ENCODE results near the gene WDR5.
A peak's percentile ranks its signal among the peaks of the same experiment; 100 is the strongest.

The WDR5 gene

DNA sequence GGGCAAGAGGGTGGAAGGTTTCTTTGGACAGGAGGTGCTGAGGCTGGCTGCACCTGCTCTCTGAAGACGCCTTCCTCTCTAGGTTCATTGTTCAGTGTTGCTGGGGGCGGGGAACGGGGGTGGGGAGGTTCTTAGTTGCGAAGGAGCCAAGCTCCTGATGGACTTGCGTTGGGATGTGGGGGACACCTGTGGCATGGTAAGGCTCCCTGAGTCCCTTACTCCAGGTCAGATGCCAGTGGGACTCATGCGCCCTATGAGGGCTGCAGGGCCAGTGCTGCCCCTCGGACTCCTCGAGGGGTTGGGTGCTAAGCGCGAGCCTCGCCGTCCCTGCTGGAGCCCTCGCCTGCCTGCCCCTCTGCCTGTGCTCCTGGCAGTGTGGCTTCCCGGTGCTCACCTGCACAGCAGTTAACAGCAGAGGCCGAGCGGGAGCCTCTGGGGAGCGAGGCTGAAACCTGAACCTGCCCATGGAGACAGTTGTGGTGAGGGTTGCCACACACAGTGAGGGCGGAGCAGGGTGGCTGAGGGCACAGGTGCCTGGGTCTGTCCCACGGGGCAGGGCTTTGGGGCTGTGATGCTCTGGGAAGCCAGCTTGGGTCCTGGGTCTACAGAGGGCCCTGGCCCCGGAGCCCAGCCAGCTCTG lies 23.0 kb downstream of the WDR5 start:
- no peak for DNase-seq (ENCODE audit: low spot score)

DNA sequence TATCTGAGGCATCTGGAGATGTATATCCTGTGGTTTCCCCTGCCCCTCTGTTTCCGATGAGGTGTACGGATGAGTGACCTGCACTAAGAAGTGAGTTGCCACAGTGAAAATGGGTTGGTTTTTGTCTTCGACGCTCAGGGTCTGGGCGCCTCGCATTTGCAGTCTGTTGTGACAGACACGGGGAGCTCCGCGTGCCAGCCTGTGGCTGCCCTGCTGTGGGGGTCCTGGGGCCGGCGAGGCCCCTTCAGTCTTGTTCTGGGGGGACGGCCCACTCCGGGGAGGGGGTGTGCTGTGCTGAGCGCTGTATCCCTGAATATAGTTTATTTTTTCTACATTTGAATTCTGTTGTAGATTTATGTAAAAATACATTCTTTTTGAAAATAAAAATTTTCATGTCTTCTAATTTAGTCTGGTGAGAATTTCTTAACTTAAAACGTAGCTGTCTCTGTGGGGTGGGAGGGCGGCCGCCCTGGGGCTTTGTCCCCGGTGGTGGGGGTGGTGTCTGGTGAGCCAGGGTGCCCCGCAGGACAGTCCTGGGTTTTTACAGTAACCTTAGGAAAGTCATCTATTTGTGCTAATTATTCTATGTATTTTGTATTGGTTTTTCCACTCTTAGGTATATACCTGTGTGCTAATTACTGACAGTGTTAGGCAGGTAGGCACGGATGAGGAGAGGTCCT lies 23.8 kb downstream of the WDR5 start:
- no peak for DNase-seq (ENCODE audit: low spot score)

DNA sequence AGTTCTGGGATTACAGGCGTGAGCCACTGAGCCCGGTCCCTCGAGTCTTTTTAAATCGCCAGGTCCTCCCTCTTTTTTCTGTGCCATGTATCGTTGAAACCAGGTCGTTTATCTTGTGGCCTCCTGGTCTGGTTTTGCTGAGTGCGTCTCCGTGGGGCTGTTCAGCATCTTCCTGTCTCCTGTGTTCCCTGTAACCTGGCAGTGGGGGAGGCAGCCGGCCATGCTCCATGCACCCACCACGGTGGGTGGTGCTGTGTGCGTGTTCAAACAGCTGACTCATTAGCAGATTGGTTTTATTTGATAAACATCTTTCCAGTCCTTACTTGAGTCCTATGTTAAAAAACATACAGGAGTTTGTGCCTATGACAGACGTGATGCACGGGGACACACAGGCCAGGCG lies 25.8 kb downstream of the WDR5 start:
- no peak for DNase-seq (ENCODE audit: low spot score)

DNA sequence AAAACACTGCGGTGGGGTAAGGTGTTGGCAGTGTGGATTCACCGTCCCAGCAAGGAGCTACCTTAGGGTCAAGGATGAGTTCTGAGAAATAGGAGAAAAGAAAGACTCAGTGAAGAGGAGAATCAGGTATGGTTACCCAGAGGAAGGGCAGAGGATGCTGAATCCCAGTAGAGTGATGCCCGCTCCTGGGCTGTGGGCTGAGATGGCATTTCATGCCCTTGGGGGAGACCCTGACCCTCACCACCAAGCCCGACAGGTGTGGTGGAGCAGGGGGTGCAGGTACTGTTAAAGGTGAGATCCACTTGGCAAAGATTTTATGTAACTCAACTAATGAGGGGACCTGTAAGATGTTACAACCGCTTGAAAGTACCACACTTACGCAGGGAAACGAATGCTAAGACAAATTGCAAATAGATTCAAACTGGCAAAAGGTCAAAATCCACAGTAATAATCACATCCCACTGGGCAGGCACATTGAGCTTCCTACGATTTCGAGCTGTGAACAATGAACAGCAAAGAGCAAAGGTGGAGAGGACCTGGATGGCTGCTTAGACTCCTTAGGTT lies 26.4 kb downstream of the WDR5 start:
- DNase-seq (ENCODE audit: low spot score), result no peak

DNA sequence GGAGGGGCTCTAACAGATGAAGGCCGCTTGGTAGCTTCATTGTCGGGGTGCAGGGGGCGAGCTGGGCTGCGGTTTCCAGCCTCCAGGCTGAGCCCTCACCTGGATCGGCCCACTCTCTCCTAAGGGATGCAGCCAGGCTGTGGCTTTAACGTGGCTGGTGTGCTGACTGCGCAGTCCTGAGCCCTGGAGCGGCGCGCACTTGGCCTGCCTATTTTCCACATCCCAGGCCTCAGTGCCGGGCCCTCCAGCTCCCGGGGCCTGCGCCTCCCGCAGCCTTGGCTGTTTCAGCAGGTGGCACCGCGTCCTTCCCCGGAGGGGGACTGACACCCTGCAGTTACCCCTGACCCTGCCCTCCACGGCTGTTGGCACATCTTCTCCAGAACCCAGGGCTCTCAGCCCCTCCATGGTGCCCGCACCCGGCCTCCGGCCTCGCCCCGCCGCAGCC lies 27.1 kb downstream of the WDR5 start:
- no peak for DNase-seq (ENCODE audit: low spot score)

DNA sequence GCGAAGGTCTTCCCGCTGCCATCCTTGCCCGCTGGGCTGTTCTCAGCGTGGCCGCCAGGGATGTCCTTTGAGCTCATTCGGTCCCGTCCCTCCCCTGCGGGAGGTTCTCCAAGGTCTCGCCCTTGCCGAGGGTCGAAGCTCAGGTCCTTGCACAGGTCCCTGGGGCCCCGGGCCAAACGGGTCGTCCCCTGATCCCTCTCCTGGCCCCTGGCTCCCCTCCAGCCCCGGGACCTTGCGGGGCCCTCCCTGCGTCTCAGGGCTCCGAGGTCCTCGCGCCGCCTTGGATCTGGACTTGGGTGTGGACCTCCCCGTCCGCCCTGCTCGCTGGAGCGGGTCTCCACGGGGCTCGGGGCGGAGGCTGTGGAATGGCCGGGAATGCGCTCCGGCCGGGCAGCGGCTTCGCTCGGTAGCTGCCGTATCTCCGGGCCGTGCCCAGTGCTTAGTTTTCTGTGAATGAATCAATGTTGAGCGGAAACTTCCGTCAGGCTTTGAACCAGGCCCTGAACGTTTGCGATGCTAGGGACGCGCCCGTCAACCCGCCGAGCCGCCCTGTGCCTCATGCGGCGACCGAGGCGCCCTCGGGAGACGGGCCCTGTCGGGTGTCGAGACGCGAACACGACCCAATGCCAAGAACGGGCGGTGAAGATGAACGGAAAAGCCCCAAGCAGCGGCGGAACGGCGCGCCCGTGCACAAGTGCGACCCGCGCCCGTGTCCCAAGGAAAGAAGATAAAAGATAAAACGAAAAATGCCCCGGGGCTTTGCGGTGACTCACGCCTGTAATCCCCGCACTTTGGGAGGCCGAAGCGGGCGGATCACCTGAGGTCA lies 27.7 kb downstream of the WDR5 start:
- DNase-seq (ENCODE audit: low spot score), result peak; percentile 64

DNA sequence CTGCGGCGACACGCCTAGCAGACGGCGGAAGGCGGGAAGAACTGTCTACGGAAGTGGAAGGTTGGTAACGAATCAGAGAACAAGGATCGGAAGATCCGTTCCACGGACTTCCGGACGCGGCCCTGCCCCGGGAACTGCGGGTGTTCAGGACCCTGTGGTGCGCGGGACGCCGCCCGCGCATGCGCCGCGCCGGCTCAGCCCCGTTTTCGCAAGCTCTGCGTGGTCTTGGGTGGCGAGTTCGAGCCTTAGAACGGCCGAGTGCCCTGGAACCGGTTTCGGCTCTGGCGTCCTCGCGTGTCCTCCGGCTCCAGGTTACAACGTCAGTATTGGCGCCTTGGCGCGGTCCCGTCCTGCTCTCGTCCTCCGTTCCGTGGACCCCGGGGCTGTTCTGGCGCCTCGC lies 29.0 kb downstream of the WDR5 start:
- no peak for DNase-seq (ENCODE audit: low spot score)

DNA sequence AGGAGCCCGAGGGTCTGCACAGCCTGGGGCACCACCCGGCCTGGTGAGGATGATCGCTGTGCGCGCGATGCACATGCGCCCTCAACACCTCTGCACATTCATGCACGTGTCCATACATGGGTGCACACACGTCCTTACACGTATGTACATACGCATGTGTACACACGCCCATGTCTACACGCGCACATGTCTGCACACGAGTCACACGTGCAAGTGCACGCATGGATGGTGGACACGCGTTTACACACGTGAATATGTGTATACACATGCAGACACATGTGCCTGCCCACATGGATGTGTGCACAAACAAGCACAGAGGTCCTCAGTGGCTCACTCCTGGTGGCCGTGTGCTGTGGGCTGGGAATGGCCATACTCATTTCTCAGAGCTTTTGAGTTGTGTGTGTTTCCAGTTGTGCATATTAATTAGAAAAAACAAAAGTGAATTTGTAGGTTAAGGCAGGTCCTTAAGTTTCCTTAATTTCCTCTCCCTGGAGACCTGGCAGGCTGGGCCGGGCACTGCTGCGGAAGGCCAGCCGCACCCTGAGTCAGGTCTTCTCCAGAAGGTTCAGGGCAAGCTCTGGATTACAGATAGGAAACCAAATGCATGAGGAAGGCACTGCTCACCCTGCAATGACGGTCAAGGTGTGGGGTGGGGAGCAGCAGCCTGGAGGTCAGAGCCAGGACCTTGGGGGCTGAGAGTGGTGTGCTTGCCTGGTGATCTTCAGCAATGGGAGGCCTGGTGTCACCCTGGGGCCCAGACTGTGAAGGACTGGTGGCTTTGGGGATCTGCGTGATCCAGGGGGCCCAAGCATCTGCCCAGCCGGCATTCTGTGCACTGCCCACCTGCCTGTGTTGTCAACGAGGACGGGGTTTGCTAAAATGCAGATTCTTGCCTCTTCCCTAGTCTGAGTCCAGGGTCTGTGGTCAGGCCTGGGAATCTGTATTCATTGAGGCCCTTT lies 29.8 kb downstream of the WDR5 start:
- peak; percentile 44 for DNase-seq (ENCODE audit: low spot score)

DNA sequence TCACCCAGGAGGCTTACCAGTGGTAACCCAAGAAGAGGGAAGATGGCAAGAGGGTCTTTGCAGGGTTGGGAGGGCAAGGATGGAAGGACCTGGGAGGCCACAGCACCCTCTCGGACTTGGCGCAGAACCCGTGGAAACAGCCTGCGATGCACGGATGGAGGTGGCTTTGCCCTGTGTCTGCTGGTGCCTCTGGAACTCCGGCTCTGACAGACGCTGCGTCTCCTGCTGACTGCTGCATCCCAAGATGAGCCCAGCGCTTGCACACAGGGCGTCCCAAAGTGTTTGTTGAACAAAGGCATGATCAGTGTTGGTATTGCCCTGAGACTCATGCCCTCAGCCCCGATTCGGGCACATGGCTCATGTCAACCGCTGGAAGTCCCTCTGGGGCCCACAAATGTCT lies 30.5 kb downstream of the WDR5 start:
- DNase-seq (ENCODE audit: low spot score), result no peak

DNA sequence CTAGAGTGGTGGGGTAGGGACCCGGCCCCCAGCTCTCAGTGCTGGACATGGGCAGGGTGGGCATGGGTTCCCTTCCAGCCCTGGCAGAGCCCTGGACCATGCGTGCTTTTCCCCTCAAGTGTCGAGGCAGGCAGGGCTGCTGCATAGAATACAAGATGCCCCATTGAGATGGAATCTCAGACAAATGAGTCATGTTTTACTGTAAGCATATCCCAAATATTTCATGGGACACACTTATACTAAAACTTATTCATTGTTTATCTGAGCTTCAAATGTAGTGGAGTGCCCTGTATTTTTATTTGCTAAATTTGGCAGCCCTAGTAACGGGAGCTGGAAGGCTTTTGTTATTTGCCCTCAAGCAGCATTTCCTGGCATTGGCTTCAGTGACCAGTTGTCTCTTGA lies 31.6 kb downstream of the WDR5 start:
- no peak for DNase-seq (ENCODE audit: low spot score)

DNA sequence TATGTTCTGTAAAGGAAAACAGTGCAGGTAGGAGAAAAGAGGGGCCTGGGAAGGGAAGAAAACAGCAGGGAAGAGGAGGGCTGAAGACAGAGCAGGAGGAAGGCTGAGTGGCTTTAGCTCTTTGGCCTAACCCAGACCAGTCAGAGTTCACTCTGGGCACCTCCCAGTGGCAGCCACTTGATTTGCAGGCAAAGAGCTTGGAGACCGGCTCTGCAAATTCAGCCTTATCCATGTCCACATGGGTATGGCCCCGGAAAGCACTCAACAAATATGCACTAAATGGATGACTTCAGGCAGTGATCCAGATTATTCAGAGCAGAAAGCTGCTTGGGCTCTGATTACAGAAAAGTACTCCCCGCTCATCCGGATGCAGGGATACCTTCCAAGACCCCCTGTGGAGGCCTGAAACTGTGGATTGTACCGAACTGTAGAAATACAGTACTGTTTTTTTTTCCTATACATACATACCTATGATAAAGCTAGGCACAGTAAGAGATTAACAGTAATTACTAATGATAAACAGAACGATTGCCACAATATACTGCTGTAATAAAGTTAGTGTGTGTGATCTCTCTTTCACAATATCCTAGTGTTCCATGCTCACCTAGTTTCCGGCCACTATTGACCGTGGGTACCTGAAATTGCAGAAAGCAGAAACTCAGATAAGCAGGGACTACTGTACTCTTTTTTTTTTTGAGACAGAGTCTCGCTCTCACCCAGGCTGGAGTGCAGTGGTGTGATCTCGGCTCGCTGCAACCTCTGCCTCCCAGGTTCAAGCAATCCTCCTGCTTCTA lies 33.1 kb downstream of the WDR5 start:
- DNase-seq (ENCODE audit: low spot score), result no peak

DNA sequence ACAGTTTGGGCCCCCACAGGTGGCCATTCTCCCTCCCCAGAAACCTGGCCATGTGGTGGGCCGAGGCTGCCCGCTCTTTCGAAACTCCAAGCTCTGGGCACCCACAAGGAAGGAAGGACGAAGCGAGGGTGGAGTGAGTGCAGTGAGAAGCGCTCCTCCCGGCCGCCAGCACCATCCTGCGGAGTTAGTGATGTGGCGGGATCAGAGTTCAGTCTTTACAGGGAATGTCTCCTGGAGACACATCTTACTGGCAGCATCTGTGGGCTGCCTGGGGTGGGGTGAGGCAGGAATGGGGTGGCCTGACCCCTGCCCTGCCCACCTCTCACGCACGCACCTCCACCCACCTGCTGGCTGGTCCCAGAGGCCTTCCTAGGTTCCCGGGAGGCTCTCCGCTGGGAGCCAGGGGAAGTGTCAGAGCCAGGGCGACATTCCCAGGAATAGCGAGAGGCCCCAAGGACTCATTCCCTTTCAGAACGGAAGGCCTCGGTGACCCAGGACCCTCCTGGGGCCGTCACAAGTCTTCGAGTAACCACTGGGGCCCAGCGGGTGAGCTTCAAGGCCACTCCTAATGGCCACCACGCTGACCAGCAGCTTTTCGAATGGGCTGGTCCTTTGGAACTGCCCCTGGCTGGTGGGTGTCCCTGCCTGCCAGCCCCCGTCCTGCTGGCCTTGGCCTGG lies 34.0 kb downstream of the WDR5 start:
- DNase-seq (ENCODE audit: low spot score), result no peak

DNA sequence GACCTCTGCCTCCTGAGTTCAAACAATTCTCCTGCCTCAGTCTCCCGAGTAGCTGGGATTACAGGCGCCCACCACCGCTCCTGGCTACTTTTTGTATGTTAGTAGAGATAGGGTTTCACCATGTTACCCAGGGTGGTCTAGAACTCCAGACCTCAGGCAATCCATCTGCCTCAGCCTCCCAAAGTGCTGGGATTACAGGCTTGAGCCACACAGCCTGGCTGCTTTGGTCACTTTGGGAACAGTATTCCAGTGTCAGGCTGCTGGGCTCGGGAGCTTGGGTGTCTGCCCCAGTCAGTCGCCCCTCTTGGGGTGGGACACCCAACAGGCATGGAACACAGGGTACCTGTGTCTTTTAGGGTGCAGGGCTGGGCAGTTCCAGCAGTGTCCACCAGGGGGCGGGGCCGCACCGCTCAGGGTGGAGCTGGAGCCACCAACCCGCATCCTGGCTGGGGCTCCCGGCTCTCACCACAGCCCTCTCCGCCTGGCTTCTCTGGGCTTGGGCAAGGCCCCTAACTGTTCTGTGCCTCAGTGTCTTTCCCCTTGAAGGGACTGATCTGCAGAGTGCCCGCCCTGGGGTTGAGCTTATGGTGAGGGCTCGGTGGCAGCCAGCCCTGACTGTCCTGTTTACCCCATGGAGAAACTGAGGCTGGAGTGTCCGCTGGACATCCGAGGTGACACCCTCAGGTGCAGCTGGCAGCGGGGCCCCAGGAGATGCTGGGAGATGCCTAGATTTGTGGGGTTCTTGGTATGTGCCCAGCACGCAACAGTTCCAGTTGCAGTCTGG lies 34.8 kb downstream of the WDR5 start:
- DNase-seq (ENCODE audit: low spot score), result no peak

DNA sequence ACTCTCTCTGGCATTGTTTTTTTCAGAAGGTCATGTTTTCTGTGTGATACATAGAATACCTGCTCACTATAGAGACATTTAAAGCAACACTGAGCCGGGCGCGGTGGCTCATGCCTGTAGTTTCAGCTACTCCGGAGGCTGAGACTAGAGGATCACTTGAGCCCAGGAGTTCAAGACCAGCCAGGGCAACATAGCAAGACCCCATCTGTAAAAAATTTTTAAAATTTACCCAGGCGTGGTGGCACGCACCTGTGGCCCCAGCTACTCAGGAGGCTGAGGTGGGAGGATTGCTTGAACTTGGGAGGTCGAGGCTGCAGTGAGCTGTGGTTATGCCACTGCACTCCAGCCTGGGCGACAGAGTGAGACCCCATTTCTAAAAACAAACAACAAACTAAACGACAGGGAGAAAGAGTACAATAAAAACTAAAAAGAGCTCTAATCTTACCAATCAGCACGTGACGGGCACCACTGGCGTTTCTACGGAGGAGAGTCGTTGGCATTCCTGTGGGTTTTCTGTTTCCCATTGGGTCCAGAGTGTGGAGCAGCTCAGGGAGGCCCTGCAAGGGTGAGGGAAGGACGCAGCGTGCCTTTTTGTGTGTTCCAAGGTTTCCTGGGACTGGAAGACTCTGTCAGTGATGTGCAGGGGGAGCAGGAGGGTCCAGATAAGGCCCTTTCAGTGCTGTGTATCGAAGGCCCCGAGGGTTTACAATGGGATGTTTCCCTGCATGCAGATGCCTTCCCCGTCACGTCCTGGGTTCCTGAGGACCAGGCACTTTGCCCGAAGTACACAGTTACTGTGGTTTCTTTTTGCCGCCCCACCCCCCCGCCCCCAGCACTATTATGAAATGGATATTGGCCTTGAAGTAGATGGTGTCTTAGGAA lies 35.7 kb downstream of the WDR5 start:
- DNase-seq (ENCODE audit: low spot score), result no peak

DNA sequence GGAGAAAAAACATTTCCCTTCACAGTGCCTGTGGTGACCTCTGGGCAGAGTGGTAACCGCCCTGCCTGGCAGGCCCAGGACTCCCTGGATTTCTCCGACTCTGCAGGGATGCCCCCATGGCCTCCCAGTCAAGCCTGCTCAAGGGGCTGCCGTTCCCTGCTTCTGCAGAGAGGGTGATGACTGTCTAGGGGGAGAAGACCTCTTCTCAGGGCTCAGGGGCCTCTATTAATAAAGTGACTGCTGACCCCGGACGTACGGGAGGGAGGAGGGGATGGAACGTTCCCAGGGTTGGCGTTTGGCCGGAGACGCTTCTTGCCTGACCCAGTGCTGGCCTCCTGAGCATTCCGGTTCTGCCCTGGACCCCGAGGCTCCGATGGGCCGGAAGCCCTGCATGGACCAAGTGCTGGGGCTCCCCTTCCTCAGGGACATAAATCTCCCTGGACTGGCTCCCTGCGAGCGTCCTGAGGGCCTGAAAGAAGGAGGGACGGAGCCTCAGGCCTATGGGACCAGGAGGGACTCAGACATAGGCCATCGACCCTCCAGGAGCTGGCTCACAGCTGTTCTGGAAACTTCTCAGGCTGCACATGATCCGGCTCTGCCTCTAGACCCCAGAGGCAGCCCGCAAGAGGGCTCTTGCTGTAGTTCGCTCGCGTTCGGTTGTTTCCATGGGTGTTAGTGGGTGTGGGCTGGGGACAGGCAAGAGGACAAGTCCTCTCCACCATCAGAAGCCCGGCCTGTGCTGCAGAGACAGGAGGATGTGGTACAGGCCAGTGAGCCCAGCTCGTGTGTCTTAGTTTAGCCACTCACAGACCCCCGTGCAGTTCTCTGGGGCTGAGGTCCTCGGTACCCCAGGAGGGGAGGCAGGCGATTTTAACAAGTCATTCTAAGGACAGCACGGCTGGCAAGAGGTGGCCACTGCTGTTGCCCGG lies 36.6 kb downstream of the WDR5 start:
- no peak for DNase-seq (ENCODE audit: low spot score)

DNA sequence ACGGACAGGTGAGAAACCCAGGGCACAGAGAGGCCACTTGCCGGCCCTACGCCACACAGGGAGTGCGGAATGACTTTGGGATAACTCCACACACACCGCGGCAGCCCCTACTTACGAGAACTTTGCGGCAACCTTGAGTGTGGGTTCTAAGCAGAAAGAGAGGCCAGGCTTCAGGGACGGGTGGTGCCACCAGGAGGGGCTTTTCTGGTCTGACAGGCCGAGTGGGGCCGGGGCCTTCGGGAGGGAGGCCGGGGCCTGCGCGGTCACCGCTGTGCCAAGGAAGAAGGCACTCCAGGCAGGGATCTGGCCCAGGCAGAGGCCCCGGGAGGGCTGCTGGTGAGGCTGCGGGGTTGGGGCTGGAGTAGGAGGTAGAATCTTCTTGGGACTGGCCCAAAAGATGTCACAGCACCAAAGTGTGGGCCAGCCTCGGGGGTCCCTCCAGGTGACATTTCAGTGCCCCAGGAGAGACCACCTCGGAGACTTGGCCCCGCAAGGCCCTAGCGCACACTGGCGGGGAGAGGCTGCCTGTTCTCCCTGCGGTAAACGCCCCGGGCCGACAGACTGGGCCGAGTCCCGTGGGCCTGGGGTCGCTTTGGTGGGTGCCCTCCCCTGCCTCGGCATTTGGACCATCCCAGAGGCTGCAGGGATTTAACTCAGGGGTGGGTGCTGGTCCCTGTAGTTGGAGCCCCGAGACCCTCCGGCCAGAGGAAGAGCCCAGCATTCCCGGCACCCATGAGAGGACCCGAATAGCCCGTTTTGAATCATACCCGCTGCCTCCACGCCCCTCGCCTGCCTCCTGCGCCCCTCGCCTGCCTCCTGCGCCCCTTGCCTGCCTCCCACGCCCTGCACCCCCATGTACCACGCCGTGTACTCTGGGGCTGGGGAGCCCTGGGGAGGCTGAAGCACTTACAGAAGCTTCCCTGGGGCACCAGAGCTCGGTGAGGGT lies 37.5 kb downstream of the WDR5 start:
- no peak for DNase-seq (ENCODE audit: low spot score)

Data from Ammon's horn (tissue), 1 donor.